Vagina (tissue), 2 donors: Measurements from ENCODE around the gene PRM3. TPM values are rescaled to one million over a fixed set of nuclear protein-coding genes. Genes with fewer than 3 reads are reported as not detected.
A peak's percentile ranks its signal among the peaks of the same experiment; 100 is the strongest.

ENCODE experiments used
- DNase-seq, 2 donors: peaks; one replicate each; pipeline ENCODE4 v3.0.0-alpha.2; 2017; ENCODE audit errors: extremely low spot score in 2 of 2
- H3K27ac ChIP-seq: fragments of 200-600 bp; sonication (generic); one replicate; pipeline ENCODE4 v1.5.1; 2019
- H3K27me3 ChIP-seq: fragments of 200-600 bp; sonication (generic); one replicate; pipeline ENCODE4 v1.5.1; 2019
- H3K36me3 ChIP-seq, 2 donors: fragments of 200-600 bp; sonication (generic); one replicate each; pipeline ENCODE4 v1.5.1; 2017 to 2019
- H3K4me1 ChIP-seq: fragments of 200-600 bp; sonication (generic); one replicate; pipeline ENCODE4 v1.5.1; 2019
- H3K4me3 ChIP-seq, 2 donors: fragments of 200-600 bp; sonication (generic); 1 replicate in 1 of 2; 2 replicates in 1 of 2; pipeline ENCODE4 v1.5.1; 2016 to 2019
- H3K9me3 ChIP-seq: fragments of 200-600 bp; sonication (generic); one replicate; pipeline ENCODE4 v1.5.1; 2019
- CTCF ChIP-seq, 3 experiments: fragments of 450-650 bp in 2 of 3; fragments of 200-600 bp in 1 of 3; sonication (generic) in 1 of 3; IDR thresholded peaks; one replicate each; pipeline ENCODE4 v1.5.1; 2017 to 2019; ENCODE audit warnings: antibody characterized with exemption in 3 of 3, mild to moderate bottlenecking in 2 of 3, moderate library complexity in 2 of 3
- POLR2A ChIP-seq, 2 donors: fragments of 450-650 bp; IDR thresholded peaks; one replicate each; pipeline ENCODE4 v1.6.1; 2017; ENCODE audit warnings: antibody characterized with exemption in 2 of 2, mild to moderate bottlenecking in 2 of 2, moderate library complexity in 2 of 2
- POLR2AphosphoS5 ChIP-seq, 2 donors: sonication (generic); formaldehyde crosslinking; IDR thresholded peaks; one replicate each; pipeline ENCODE4 v1.9.0; 2017; ENCODE audit warnings: antibody characterized with exemption in 2 of 2, mild to moderate bottlenecking in 2 of 2, low read depth in 1 of 2; ENCODE audit not compliant: insufficient read depth in 1 of 2
- intact Hi-C: fragments of 100-400 bp; cut with DNase I; formaldehyde crosslinking; loops from one replicate; pipeline ENCODE4 v1.15.1; 2023
- total RNA-seq: library from RNA; depleted of rRNA; stranded (reverse); fragments of >200 nt; gene quantifications from one replicate; pipeline ENCODE4 v1.2.3, GENCODE V29; 2016

Gene PRM3
- total RNA-seq, 1 donor from 2014 or later, result not detected

- Histone ChIP-seq H3K9me3 (no peaks in the 10 kb centered on the region), H3K36me3 (no peaks in the 10 kb centered on the region), H3K4me3 (no peak overlapping the region), H3K27ac (no peak overlapping the region), H3K27me3 (no peaks in the 10 kb centered on the region), H3K4me1 (peaks cover 14% of the 10 kb centered on the region)
- DNase-seq, result no peak
- TF ChIP-seq POLR2AphosphoS5 (IDR thresholded peaks at IDR 0.05; ENCODE audit: insufficient read depth in 1 of 2, low read depth in 1 of 2) (no peak), CTCF (IDR thresholded peaks at IDR 0.05) (no peak)
- intact Hi-C loops, result no loop called here
Observed at GRCh38 chr16:11313493-11314308, 40.3 kb upstream of the PRM3 start.

DNA sequence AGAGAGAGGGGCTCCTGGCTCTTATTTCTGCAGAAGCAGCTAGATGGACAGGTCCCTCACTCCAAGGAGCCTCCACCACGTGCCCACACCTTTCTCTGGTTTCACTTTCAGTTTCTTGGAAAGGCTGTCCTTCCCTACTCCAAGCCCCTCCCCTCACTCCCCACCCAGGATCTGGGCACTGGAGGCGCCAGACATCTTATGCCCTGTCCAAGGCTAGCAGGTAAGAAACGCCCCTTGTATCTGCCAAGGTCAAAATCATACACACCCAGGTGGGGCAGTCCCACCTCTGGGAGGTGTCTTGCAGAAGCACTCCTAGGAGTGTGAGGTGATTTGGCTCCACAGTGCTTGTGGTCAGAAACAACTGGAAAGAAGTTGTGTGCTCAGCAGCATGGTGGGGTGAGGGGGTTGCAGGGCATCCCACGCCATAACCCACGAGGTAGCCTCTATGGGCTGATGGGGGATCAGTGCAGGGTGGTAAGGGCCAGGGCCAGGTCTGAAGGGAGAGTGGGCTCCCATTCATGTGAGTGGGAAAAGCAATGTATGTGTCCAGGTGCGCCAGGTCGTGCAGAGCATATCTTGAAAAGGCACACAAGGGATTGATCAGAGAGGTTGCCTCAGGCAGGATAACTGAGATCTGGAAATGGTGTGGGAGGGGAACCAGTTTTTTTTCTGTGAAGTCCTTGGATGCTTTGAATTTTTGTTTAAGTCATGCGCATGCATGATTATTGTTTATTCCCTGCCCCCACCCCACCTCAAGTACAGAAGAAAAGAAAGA, 39.5 kb upstream of the PRM3 start:
- peaks cover 14% of the 10 kb centered on the region for H3K4me1 ChIP-seq
- no peaks in the 10 kb centered on the region for H3K27me3 ChIP-seq
- intact Hi-C loops, result no loop called here
- H3K4me3 ChIP-seq, result no peak overlapping the region
- no peak for TF ChIP-seq POLR2AphosphoS5 (IDR thresholded peaks at IDR 0.05; ENCODE audit: insufficient read depth in 1 of 2, low read depth in 1 of 2)
- TF ChIP-seq POLR2A (IDR thresholded peaks at IDR 0.05), result no peak
- no peak for TF ChIP-seq CTCF (IDR thresholded peaks at IDR 0.05)
- no peak for DNase-seq
- no peaks in the 10 kb centered on the region for H3K36me3 ChIP-seq
- H3K27ac ChIP-seq, result peak overlapping the region; percentile 21
- H3K9me3 ChIP-seq, result no peaks in the 10 kb centered on the region

DNA sequence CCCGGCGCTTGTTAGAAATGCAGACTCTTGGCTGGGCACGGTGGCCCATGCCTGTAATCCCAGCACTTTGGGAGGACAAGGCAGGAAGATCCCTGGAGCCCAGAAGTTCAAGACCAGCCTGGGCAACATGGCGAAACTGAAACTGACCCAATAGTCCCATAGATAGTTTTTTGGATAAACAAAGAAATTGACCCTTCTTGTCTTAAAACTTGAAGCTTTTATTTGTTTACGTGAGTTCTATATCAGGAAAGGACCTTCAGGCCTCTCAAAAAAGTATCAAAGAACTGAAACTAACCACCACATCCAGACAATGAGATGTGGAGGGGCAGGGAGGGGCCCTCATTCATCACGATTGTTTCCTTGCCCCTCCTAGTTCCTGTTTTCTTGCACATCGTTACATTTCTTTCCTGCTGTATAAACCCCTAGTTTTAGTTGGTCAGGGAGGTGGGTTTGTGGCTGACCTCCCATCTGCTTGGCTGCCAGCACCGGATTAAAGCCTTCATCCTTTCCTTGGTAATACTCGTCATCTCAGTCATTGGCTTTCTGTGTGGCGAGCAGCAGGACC, 37.6 kb upstream of the PRM3 start:
- DNase-seq, result no peak
- H3K9me3 ChIP-seq, result no peaks in the 10 kb centered on the region
- H3K36me3 ChIP-seq, result no peaks in the 10 kb centered on the region
- H3K4me1 ChIP-seq, result peaks cover 14% of the 10 kb centered on the region
- TF ChIP-seq POLR2A (IDR thresholded peaks at IDR 0.05) (no peak), POLR2AphosphoS5 (IDR thresholded peaks at IDR 0.05; ENCODE audit: insufficient read depth in 1 of 2, low read depth in 1 of 2) (no peak), CTCF (IDR thresholded peaks at IDR 0.05) (no peak)
- H3K27me3 ChIP-seq, result no peaks in the 10 kb centered on the region
- intact Hi-C loops, result no loop called here
- no peak overlapping the region for H3K27ac ChIP-seq
- H3K4me3 ChIP-seq, result no peak overlapping the region

DNA sequence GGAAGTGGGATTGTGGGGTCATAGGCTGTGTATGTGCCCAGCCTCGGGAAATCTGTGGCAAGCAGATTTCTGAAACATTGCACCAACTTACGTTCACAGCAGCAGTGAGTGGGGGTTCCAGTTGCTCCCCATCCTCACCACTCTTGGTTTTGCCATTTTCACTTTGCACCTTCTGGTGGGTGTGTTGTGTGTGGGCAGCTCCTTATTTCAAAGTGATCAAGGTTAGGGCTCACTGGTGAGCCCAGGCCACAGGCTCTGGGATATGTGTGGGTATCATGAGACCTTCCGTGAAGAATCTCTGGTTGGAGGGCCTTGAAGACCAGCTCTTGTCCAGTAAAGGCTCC, 37.2 kb upstream of the PRM3 start:
- Histone ChIP-seq H3K4me1 (peaks cover 14% of the 10 kb centered on the region), H3K9me3 (no peaks in the 10 kb centered on the region), H3K4me3 (no peak overlapping the region), H3K36me3 (no peaks in the 10 kb centered on the region), H3K27me3 (no peaks in the 10 kb centered on the region), H3K27ac (no peak overlapping the region)
- no peak for TF ChIP-seq CTCF (IDR thresholded peaks at IDR 0.05)
- TF ChIP-seq POLR2AphosphoS5 (IDR thresholded peaks at IDR 0.05; ENCODE audit: insufficient read depth in 1 of 2, low read depth in 1 of 2), result no peak
- TF ChIP-seq POLR2A (IDR thresholded peaks at IDR 0.05), result no peak
- intact Hi-C loops, result no loop called here
- DNase-seq, result no peak
